HAP-1 (cell line): ENCODE results near the gene TMC4.

Experiments
- DNase-seq, 2 experiments: peaks; one replicate each; pipeline ENCODE4 v3.0.0-alpha.2; 2016 to 2020; ENCODE audit warnings: low spot score in 2 of 2
- H3K27me3 ChIP-seq: fragments of 250-450 bp; sonication (Bioruptor Pico); 2 replicates; pipeline ENCODE4 v1.5.1; 2020; ENCODE audit warnings: low read depth, mild to moderate bottlenecking, moderate library complexity
- H3K36me3 ChIP-seq: fragments of 250-450 bp; sonication (Bioruptor Pico); replicated peaks from 2 replicates; pipeline ENCODE4 v1.5.1; 2020; ENCODE audit warnings: mild to moderate bottlenecking
- H3K4me1 ChIP-seq: fragments of 250-450 bp; sonication (Bioruptor Pico); 2 replicates; pipeline ENCODE4 v1.5.1; 2020; ENCODE audit warnings: mild to moderate bottlenecking
- H3K4me3 ChIP-seq: fragments of 250-450 bp; sonication (Bioruptor Pico); 2 replicates; pipeline ENCODE4 v1.5.1; 2020; ENCODE audit warnings: mild to moderate bottlenecking, moderate library complexity
- H3K9me3 ChIP-seq: fragments of 250-450 bp; sonication (Bioruptor Pico); 2 replicates; pipeline ENCODE4 v1.5.1; 2020; ENCODE audit warnings: mild to moderate bottlenecking, moderate library complexity
- in situ Hi-C: fragments of 300-500 bp; cut with MboI; formaldehyde crosslinking; loops from 3 replicates; pipeline ENCODE4 v1.14.3; 2020; ENCODE audit warnings: low sequenced_read_pairs, inconsistent platforms, mixed read lengths

The TMC4 gene

DNA sequence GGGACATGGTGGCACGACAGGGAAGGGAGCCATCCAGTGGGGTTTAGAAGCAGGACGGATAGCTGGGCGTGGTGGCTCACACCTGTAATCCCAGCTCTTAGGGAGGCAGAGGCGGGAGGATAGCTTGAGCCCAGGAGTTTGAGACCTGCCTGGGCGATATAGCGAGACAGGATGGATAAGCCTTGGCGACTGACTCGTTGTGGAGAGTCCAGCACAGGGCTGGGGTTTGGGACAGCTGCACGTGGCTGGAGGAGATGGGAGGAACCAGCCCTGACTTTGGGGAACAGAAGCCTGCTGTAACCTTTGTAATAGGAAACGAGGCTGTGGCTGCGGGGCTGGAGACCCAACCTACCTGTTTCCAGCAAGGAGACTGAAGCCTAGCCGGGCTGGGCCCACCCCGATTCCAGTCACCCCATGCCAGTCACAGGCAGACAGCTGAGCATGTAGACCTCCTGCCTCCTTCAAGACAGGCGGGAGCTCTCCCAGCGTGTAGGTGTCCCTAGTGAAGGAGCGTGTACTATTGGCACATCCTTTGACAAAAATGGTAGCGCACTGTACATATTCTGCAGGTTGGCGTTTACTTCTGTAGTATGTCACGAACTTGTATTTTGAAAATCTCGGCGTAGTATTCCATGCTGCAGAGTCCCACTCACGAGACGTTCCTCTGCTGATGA lies 21.5 kb downstream of the TMC4 start:
- H3K4me3 ChIP-seq = no peak overlapping the region
- peaks cover 93% of the 10 kb centered on the region for H3K36me3 ChIP-seq
- in situ Hi-C loops = no loop called here
- no peaks in the 10 kb centered on the region for H3K4me1 ChIP-seq
- no peaks in the 10 kb centered on the region for H3K9me3 ChIP-seq
- DNase-seq = no peak
- no peaks in the 10 kb centered on the region for H3K27me3 ChIP-seq

GRCh38 chr19:54149021-54149812 lies 23.7 kb downstream of the TMC4 start:
- Histone ChIP-seq H3K4me1 (no peaks in the 10 kb centered on the region), H3K9me3 (no peaks in the 10 kb centered on the region), H3K27me3 (no peaks in the 10 kb centered on the region), H3K4me3 (no peak overlapping the region), H3K36me3 (peaks cover 94% of the 10 kb centered on the region)
- no peak for DNase-seq
- in situ Hi-C loops = no loop called here

- Histone ChIP-seq H3K27me3 (no peaks in the 10 kb centered on the region), H3K36me3 (peaks cover 94% of the 10 kb centered on the region), H3K4me3 (no peak overlapping the region), H3K4me1 (no peaks in the 10 kb centered on the region), H3K9me3 (no peaks in the 10 kb centered on the region)
- DNase-seq = no peak
- in situ Hi-C loops = no loop called here
Observed at GRCh38 chr19:54148158-54148557, 24.8 kb downstream of the TMC4 start.

- DNase-seq = no peak
- in situ Hi-C loops = no loop called here
- H3K27me3 ChIP-seq = no peaks in the 10 kb centered on the region
- no peaks in the 10 kb centered on the region for H3K4me1 ChIP-seq
- H3K4me3 ChIP-seq = no peak overlapping the region
- H3K36me3 ChIP-seq = peaks cover 94% of the 10 kb centered on the region
- H3K9me3 ChIP-seq = no peaks in the 10 kb centered on the region
Observed at GRCh38 chr19:54147676-54148075, 25.3 kb downstream of the TMC4 start.

DNA sequence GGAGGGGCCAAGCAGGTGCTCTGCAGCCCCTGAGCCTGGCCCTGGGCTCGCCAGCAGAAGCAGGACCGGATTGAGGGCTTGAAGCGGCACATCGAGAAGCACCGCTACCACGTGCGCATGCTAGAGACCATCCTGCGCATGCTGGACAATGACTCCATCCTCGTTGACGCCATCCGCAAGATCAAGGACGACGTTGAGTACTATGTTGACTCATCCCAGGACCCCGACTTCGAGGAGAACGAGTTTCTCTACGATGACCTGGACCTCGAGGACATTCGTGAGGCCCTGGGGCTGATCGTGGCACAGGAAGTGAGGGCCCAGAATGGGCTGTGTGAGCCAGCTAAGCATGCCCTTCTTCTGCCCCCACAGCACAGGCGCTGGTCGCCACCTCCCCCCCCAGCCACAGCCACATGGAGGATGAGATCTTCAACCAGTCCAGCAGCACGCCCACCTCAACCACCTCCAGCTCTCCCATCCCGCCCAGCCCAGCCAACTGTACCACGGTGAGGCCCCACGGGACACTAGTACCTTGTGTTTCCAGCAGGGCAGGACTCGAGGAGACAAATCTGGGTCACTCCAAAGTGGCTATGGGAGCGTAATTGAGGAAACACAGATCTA lies 27.3 kb downstream of the TMC4 start:
- DNase-seq = no peak
- in situ Hi-C loops = no loop called here
- no peaks in the 10 kb centered on the region for H3K9me3 ChIP-seq
- H3K27me3 ChIP-seq = no peaks in the 10 kb centered on the region
- H3K36me3 ChIP-seq = peaks cover 91% of the 10 kb centered on the region
- H3K4me3 ChIP-seq = no peak overlapping the region
- no peaks in the 10 kb centered on the region for H3K4me1 ChIP-seq

- in situ Hi-C loops = no loop called here
- DNase-seq = no peak
- Histone ChIP-seq H3K4me3 (no peak overlapping the region), H3K27me3 (no peaks in the 10 kb centered on the region), H3K4me1 (no peaks in the 10 kb centered on the region), H3K36me3 (peaks cover 82% of the 10 kb centered on the region), H3K9me3 (no peaks in the 10 kb centered on the region)
Observed at GRCh38 chr19:54142166-54142780, 30.7 kb downstream of the TMC4 start.

GRCh38 chr19:54141356-54141755 lies 31.6 kb downstream of the TMC4 start:
- peaks cover under 1% of the 10 kb centered on the region; the same call in 1 of the 2 replicates for H3K4me1 ChIP-seq
- no peak for DNase-seq
- no peaks in the 10 kb centered on the region for H3K27me3 ChIP-seq
- peaks cover 72% of the 10 kb centered on the region for H3K36me3 ChIP-seq
- in situ Hi-C loops = no loop called here
- H3K9me3 ChIP-seq = no peaks in the 10 kb centered on the region
- H3K4me3 ChIP-seq = no peak overlapping the region

DNA sequence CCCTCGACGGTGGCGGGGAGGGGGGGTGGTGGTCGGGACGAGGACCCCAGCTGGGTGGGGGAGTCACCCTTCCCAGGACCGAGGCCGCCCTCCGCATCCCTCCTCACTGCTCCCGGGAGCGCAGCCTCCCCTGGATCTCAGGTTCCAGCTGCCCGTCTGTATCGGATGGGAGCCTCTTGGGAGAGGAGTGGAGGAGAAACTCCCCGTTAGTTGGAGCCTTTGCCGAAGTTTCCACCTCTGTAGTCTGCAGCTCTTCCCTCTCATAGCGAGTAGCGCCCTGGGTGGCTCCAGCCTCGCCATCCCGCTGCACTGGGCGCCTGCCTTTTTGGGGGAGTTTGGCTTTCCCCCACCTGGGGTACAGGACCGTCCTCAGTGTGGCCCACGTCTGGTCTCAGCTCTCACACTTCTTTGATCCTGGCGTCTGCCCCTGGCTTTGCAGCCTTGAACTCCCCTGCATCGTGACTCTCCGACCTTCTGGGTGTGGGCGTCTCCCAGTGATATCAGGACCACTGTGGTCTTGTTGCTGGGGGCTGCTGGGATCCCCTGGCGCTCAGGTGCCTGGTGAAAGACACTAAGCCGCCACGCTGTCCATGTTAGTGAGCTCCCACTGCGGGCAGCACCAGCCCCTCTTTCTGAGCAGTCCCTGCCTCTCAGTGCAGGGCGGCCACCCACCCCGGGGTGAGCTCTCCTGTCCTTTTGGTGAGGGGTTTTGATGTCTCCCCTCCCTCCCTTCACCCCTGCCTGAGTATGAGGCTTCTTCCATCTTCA lies 34.3 kb downstream of the TMC4 start:
- Histone ChIP-seq H3K4me3 (peak overlapping the region; percentile 96), H3K4me1 (peaks cover 2% of the 10 kb centered on the region), H3K27me3 (no peaks in the 10 kb centered on the region), H3K36me3 (peaks cover 46% of the 10 kb centered on the region), H3K9me3 (no peaks in the 10 kb centered on the region)
- in situ Hi-C loops = no loop called here
- no peak for DNase-seq

DNA sequence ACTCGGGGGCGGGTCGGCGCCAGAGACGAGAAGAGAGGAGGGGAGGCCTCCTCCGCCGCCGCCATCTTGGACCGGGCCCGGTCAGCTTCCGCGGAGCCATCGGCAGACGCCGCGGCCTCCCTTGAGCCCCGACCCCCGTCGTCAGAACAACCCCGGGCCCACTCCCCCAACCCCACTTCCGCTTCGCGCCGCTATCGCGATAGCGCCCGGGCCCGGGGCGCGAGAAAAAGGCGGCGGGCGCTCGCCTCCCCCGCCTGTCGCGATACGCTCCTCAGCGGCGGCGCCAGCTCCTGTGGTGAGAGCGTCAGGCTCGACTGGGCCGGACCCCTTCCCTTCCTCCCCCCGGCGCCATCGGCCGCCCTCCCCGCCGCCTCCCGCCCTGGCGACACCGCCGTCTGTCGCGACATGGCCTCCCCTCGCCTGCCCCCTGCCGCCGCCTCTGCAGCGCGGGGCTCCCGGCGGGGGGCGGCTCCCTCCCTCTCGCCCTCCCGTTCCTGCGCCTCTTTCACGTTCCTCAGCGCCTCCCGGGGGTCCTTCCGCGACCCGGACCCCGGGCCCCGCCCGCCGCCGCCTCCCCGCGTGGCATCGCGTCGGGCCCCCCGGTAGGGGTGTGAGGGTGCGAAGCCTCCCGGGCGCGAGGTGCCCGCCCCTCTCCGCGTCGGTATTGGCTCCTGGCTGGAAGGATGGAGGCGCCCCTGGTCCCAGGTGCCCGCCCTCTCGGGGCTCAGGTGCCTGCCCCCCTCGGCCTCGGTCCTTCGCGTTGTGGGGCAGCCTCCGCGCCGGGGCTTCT lies 35.1 kb downstream of the TMC4 start, which contains the start of gene CNOT3:
TSS of gene CNOT3 (plus strand) at position 64 of the 790 bp plus-strand sequence. CDS start 5,217 bp downstream, outside the sequence.
- no peaks in the 10 kb centered on the region for H3K27me3 ChIP-seq
- no peaks in the 10 kb centered on the region for H3K9me3 ChIP-seq
- in situ Hi-C loops = no loop called here
- peaks cover 2% of the 10 kb centered on the region for H3K4me1 ChIP-seq
- peak within 1 kb of the TSS; percentile 96 for H3K4me3 ChIP-seq
- peaks cover 41% of the 10 kb centered on the region for H3K36me3 ChIP-seq
- peak in 1 of 2 experiments; percentile 30 for DNase-seq

- in situ Hi-C loops = no loop called here
- H3K4me1 ChIP-seq = peaks cover 2% of the 10 kb centered on the region
- H3K4me3 ChIP-seq = peak overlapping the region; percentile 96
- DNase-seq = peak; percentile 100
- H3K9me3 ChIP-seq = no peaks in the 10 kb centered on the region
- H3K27me3 ChIP-seq = no peaks in the 10 kb centered on the region
- peaks cover 35% of the 10 kb centered on the region for H3K36me3 ChIP-seq
Observed at GRCh38 chr19:54136864-54137698, 35.9 kb downstream of the TMC4 start.

GRCh38 chr19:54136086-54136863 lies 36.7 kb downstream of the TMC4 start:
- in situ Hi-C loops = no loop called here
- DNase-seq = peak; percentile 43 to 48
- no peaks in the 10 kb centered on the region for H3K27me3 ChIP-seq

More at GRCh38 chr19:54136086-54136863, 36.7 kb downstream of the TMC4 start:
- H3K9me3 ChIP-seq = no peaks in the 10 kb centered on the region
- peak overlapping the region; percentile 39 for H3K4me3 ChIP-seq
- H3K4me1 ChIP-seq = peaks cover 2% of the 10 kb centered on the region
- H3K36me3 ChIP-seq = peaks cover 29% of the 10 kb centered on the region
